Heart left ventricle (tissue), 16 donors: ENCODE results near the gene PCDHB6. TPM values are rescaled to one million over a fixed set of nuclear protein-coding genes. Genes with fewer than 3 reads are reported as not detected.
"Not testable (repeated sequence)": the region's sequence is repeated elsewhere in the genome, so short reads cannot be mapped to it uniquely, and the experiment has no call there.

Experiments used
- ATAC-seq, 4 donors: fragments of 200-7000 bp; cut with Tn5 transposase; one replicate each; pipeline ENCODE4 v1.9.1; 2020 to 2022; ENCODE audit warnings: moderate library complexity in 4 of 4, mild to moderate bottlenecking in 3 of 4, moderate number of reproducible peaks in 1 of 4
- DNase-seq, 5 donors: peaks; one replicate each; pipeline ENCODE4 v3.0.0-alpha.2; 2020
- H3K27ac ChIP-seq, 12 donors: fragments of 200-600 bp; sonication (generic) in 4 of 12; one replicate each; pipeline versions ENCODE4 v1.5.0 to v1.8.0; 2016 to 2022; ENCODE audit warnings: mild to moderate bottlenecking in 2 of 12
- H3K27me3 ChIP-seq, 9 donors: fragments of 200-600 bp; sonication (generic) in 2 of 9; one replicate each; pipeline versions ENCODE4 v1.5.1 to v1.8.0; 2016 to 2022; ENCODE audit warnings: mild to moderate bottlenecking in 3 of 9
- H3K36me3 ChIP-seq, 9 donors: fragments of 200-600 bp; sonication (generic) in 2 of 9; one replicate each; pipeline versions ENCODE4 v1.5.0 to v1.8.0; 2018 to 2022; ENCODE audit warnings: mild to moderate bottlenecking in 2 of 9
- H3K4me1 ChIP-seq, 12 donors: fragments of 200-600 bp; sonication (generic) in 4 of 12; one replicate each; pipeline versions ENCODE4 v1.5.0 to v1.8.0; 2016 to 2022; ENCODE audit warnings: mild to moderate bottlenecking in 3 of 12
- H3K4me3 ChIP-seq, 12 donors: fragments of 200-600 bp; sonication (generic) in 4 of 12; one replicate each; pipeline versions ENCODE4 v1.5.0 to v1.8.0; 2017 to 2022; ENCODE audit warnings: mild to moderate bottlenecking in 9 of 12, moderate library complexity in 4 of 12
- H3K9me3 ChIP-seq, 12 donors: fragments of 200-600 bp; sonication (generic) in 4 of 12; one replicate each; pipeline versions ENCODE4 v1.5.0 to v1.8.0; 2016 to 2022; ENCODE audit warnings: mild to moderate bottlenecking in 1 of 12
- POLR2A ChIP-seq, 2 donors: fragments of 450-650 bp; IDR thresholded peaks; one replicate each; pipeline ENCODE4 v1.6.1; 2017; ENCODE audit warnings: antibody characterized with exemption in 2 of 2, mild to moderate bottlenecking in 2 of 2, moderate library complexity in 2 of 2
- WGBS, 4 donors: extraction: QIAGEN DNeasy Blood & Tissue Kit in 2 of 4; methylation state at CpG; one replicate each; pipeline versions ENCODE4 v1.1.5 to v1.1.7; 2013 to 2018; 5-methylcytosine and 5-hydroxymethylcytosine counted together
- intact Hi-C, 10 donors: fragments of 100-400 bp; cut with DNase I; formaldehyde crosslinking; loops; one replicate each; pipeline versions ENCODE4 v1.11.1 to v1.14.2; 2022
- polyA plus RNA-seq, 2 donors: library from polyadenylated mRNA; stranded (reverse); fragments of 200-250 nt; gene quantifications; one replicate each; pipeline ENCODE4 v1.2.3, GENCODE V29; 2013
- total RNA-seq, 9 donors: library from RNA; depleted of rRNA in 2 of 9; stranded (reverse); fragments of >200 nt in 2 of 9; fragmentation: NEBNext Ultra II Directional in 3 of 9; extraction: Animal tissue kit (Norgen Biotek cat#: 25700) in 3 of 9; gene quantifications; one replicate each; pipeline versions ENCODE4 v1.1.0 to v1.2.4, GENCODE V29; 2016 to 2023
- TF ChIP-seq, protein P1 (sequence below), 12 donors: fragments of 200-600 bp; sonication (generic) in 4 of 12; IDR thresholded peaks; one replicate each; pipeline versions ENCODE4 v1.5.0 to v1.8.0; 2018 to 2022; ENCODE audit warnings: antibody characterized with exemption in 12 of 12, mild to moderate bottlenecking in 5 of 12
- donor health status: ischemic (EF 13 %, LVEDD 7.1; RV severe dilation, severe dysfunction).
- donor health status: healthy with polysubstance abuse.
- donor health status: DM: no; HTN: yes; CAD: no.
- donor health status: DM: no; HTN: no; CAD: no.
- donor health status: ischemic (EF 25% LVEDD 6.9; RV normal size, moderate dysfunction).
- donor health status: ischemic (EF 25% LVEDD 5.7; RV mildly dilated, moderate dysfunction).
- donor health status: healthy.
- donor health status: DM: yes; HTN: yes; CAD: no.
- donor health status: ischemic (EF 35%, LVEDD 5.7; RV mildly dilated, moderate dysfunction).
- donor health status: nonischemic (EF 11% LVEDD 7.7; RV severe dilation, severe dysfunction).
- donor health status: DM: yes; HTN: yes; CAD: no.
- donor health status: PGD.
- donor health status: ischemic (EF 29% LVEDD 5.4; RV normal size, mild dysfunction).
- donor health status: nonischemic (EF 23%, LVEDD 6.1; RV moderate dilation, normal function).

PCDHB6 gene
- total and polyA plus RNA-seq, 11 donors, result 0.16 to 1.1 (median 0.44) TPM

GRCh38 chr5:141192110-141192725 lies 42.4 kb downstream of the PCDHB6 start, which contains the start of gene PCDHB10:
PCDHB10 (plus strand) TSS chr5:141192353; CDS start chr5:141192553, 200 bp downstream.
- ATAC-seq (no peak), DNase-seq (no peak)
- Histone ChIP-seq H3K27ac (no peak within 1 kb of the TSS), H3K27me3 (peaks cover 0 to 17% (median 0%) of the 10 kb centered on the region in 9 donors), H3K9me3 (peaks cover 0 to 94% (median 51%) of the 10 kb centered on the region in 12 donors), H3K4me3 (peak within 1 kb of the TSS in 2 of 12 donors; percentile 3 to 29), H3K4me1 (no peaks in the 10 kb centered on the region), H3K36me3 (peaks cover 0 to under 1% (median 0%) of the 10 kb centered on the region in 9 donors)
- WGBS, 4 donors, result 6 to 11% (median 8%) methylated on average over 10 of the region's 10 CpGs
- TF ChIP-seq, protein P1, sequence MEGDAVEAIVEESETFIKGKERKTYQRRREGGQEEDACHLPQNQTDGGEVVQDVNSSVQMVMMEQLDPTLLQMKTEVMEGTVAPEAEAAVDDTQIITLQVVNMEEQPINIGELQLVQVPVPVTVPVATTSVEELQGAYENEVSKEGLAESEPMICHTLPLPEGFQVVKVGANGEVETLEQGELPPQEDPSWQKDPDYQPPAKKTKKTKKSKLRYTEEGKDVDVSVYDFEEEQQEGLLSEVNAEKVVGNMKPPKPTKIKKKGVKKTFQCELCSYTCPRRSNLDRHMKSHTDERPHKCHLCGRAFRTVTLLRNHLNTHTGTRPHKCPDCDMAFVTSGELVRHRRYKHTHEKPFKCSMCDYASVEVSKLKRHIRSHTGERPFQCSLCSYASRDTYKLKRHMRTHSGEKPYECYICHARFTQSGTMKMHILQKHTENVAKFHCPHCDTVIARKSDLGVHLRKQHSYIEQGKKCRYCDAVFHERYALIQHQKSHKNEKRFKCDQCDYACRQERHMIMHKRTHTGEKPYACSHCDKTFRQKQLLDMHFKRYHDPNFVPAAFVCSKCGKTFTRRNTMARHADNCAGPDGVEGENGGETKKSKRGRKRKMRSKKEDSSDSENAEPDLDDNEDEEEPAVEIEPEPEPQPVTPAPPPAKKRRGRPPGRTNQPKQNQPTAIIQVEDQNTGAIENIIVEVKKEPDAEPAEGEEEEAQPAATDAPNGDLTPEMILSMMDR (IDR thresholded peaks at IDR 0.05), result peak in 8 of 12 donors; percentile 12 to 51 (median 42)
- TF ChIP-seq POLR2A (IDR thresholded peaks at IDR 0.05), result no peak
- intact Hi-C loops, result loop anchor here in 1 of 10 donors (10.0 kb wide), 1 partner anchor 53 kb away; the partner anchor contains the start of gene PCDHB15

DNA sequence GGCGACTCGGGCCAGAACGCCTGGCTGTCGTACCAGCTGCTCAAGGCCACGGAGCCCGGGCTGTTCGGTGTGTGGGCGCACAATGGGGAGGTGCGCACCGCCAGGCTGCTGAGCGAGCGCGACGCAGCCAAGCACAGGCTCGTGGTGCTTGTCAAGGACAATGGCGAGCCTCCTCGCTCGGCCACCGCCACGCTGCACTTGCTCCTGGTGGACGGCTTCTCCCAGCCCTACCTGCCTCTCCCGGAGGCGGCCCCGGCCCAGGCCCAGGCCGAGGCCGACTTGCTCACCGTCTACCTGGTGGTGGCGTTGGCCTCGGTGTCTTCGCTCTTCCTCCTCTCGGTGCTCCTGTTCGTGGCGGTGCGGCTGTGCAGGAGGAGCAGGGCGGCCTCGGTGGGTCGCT lies 44.5 kb downstream of the PCDHB6 start:
- not testable (repeated sequence) for H3K4me1 ChIP-seq, H3K27ac ChIP-seq, H3K4me3 ChIP-seq, ATAC-seq, DNase-seq, H3K36me3 ChIP-seq
- intact Hi-C loops, result loop anchor here in 1 of 10 donors (10.0 kb wide), 1 partner anchor 50 kb away; the partner anchor contains the start of gene PCDHB15
- 17 to 24% (median 22%) methylated on average over 6 to 33 of the region's 37 CpGs for WGBS, 4 donors
- Histone ChIP-seq H3K9me3 (peaks cover 0 to 95% (median 63%) of the 10 kb centered on the region in 12 donors), H3K27me3 (peaks cover 0 to 13% (median 0%) of the 10 kb centered on the region in 9 donors)

GRCh38 chr5:141196363-141196762 lies 46.5 kb downstream of the PCDHB6 start:
- Histone ChIP-seq H3K27me3 (peaks cover 0 to 10% (median 0%) of the 10 kb centered on the region in 9 donors), H3K9me3 (peaks cover 0 to 95% (median 62%) of the 10 kb centered on the region in 12 donors), H3K4me1 (no peaks in the 10 kb centered on the region), H3K27ac (no peak overlapping the region), H3K4me3 (no peak overlapping the region), H3K36me3 (peaks cover 0 to 3% (median 0%) of the 10 kb centered on the region in 9 donors)
- ATAC-seq (no peak), DNase-seq (no peak)
- intact Hi-C loops, result loop anchor here in 1 of 10 donors (10.0 kb wide), 1 partner anchor 48 kb away; the partner anchor contains the start of gene PCDHB15
- TF ChIP-seq, protein P1 (IDR thresholded peaks at IDR 0.05), result no peak
- no peak for TF ChIP-seq POLR2A (IDR thresholded peaks at IDR 0.05)
- 22 to 55% (median 43%) methylated on average over 3 of the region's 3 CpGs for WGBS, 4 donors

- ATAC-seq, result no peak
- intact Hi-C loops, result loop anchor here in 1 of 10 donors (10.0 kb wide), 1 partner anchor 45 kb away; the partner anchor contains the start of gene PCDHB15
- Histone ChIP-seq H3K27ac (no peak within 1 kb of the TSS), H3K4me1 (no peaks in the 10 kb centered on the region), H3K4me3 (peak within 1 kb of the TSS in 8 of 12 donors; percentile 2 to 33 (median 12)), H3K36me3 (peaks cover 0 to 3% (median 0%) of the 10 kb centered on the region in 9 donors), H3K27me3 (peaks cover 0 to 6% (median 0%) of the 10 kb centered on the region in 9 donors), H3K9me3 (peaks cover 0 to 98% (median 61%) of the 10 kb centered on the region in 12 donors)
- DNase-seq, result no peak
- TF ChIP-seq POLR2A (IDR thresholded peaks at IDR 0.05), result no peak
- TF ChIP-seq, protein P1 (IDR thresholded peaks at IDR 0.05), result peak in 5 of 12 donors; percentile 13 to 25 (median 18)
- WGBS, 4 donors, result 33 to 48% (median 38%) methylated on average over 21 of the region's 21 CpGs
Observed at GRCh38 chr5:141199359-141200235, 49.7 kb downstream of the PCDHB6 start, which contains the start of gene PCDHB11. PCDHB11 (plus strand) TSS chr5:141199627; CDS start chr5:141199775, 148 bp downstream.

DNA sequence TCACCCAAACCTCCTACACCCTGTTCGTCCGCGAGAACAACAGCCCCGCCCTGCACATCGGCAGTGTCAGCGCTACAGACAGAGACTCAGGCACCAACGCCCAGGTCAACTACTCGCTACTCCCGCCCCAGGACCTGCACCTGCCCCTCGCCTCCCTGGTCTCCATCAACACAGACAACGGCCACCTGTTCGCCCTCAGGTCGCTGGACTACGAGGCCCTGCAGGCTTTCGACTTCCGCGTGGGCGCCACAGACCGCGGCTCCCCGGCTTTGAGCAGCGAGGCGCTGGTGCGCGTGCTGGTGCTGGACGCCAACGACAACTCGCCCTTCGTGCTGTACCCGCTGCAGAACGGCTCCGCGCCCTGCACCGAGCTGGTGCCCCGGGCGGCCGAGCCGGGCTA lies 51.3 kb downstream of the PCDHB6 start:
- WGBS, 4 donors, result 27 to 34% (median 29%) methylated on average over 11 to 28 of the region's 38 CpGs
- H3K4me1 ChIP-seq, H3K4me3 ChIP-seq, intact Hi-C loops, H3K27ac ChIP-seq, H3K27me3 ChIP-seq, ATAC-seq, H3K36me3 ChIP-seq, DNase-seq: not testable (repeated sequence)
- H3K9me3 ChIP-seq, result peaks cover 0 to 96% (median 47%) of the 10 kb centered on the region in 12 donors

GRCh38 chr5:141201646-141202045 lies 51.8 kb downstream of the PCDHB6 start:
- peaks cover 0 to 96% (median 42%) of the 10 kb centered on the region in 12 donors for H3K9me3 ChIP-seq
- WGBS, 4 donors, result 29 to 42% (median 33%) methylated on average over 22 to 33 of the region's 35 CpGs
- H3K4me3 ChIP-seq, intact Hi-C loops, H3K36me3 ChIP-seq, H3K27ac ChIP-seq, DNase-seq, H3K27me3 ChIP-seq, H3K4me1 ChIP-seq, ATAC-seq: not testable (repeated sequence)
